Astrocyte of the spinal cord (primary cell): ENCODE measurements around the gene SDHAF3.
"Not testable (repeated sequence)": the region's sequence is repeated elsewhere in the genome, so short reads cannot be mapped to it uniquely, and the experiment has no call there.

ENCODE experiments used
- DNase-seq: peaks from one replicate; pipeline ENCODE4 v3.0.0; 2011; ENCODE audit warnings: low read depth, low spot score
- H3K4me3 ChIP-seq: 2 replicates; pipeline ENCODE4 v1.5.1; 2011; ENCODE audit warnings: low read depth, mild to moderate bottlenecking, low read length, moderate library complexity
- CTCF ChIP-seq: IDR thresholded peaks from 2 replicates; pipeline ENCODE4 v1.5.1; 2012; ENCODE audit warnings: low read depth, mild to moderate bottlenecking, low read length, inconsistent platforms
- in situ Hi-C: cut with HindIII; loops from 2 replicates; pipeline ENCODE4 v1.10.0; 2017; ENCODE audit warnings: low sequenced_read_pairs

The SDHAF3 gene

GRCh38 chr7:97120713-97121457 is 3.4 kb downstream of the SDHAF3 start:
- DNase-seq: no peak
- TF ChIP-seq CTCF: no peak
- H3K4me3 ChIP-seq: no peak overlapping the region
- in situ Hi-C loops: no loop called here

GRCh38 chr7:97123115-97123514 is 5.6 kb downstream of the SDHAF3 start:
- H3K4me3 ChIP-seq, in situ Hi-C loops, DNase-seq: not testable (repeated sequence)

GRCh38 chr7:97126483-97127171 is 9.1 kb downstream of the SDHAF3 start:
- TF ChIP-seq CTCF: no peak
- in situ Hi-C loops: no loop called here
- DNase-seq: no peak
- H3K4me3 ChIP-seq: no peak overlapping the region

- no peak for DNase-seq
- in situ Hi-C loops: no loop called here
- no peak for TF ChIP-seq CTCF
- no peak overlapping the region for H3K4me3 ChIP-seq
These were observed 11.2 kb downstream of the SDHAF3 start for GRCh38 chr7:97128736-97129135.

- in situ Hi-C loops: no loop called here
- TF ChIP-seq CTCF: no peak
- DNase-seq: no peak
- H3K4me3 ChIP-seq: no peak overlapping the region
These were observed 13.1 kb downstream of the SDHAF3 start for GRCh38 chr7:97130417-97131139.

- in situ Hi-C loops: no loop called here
- H3K4me3 ChIP-seq: no peak overlapping the region
- no peak for TF ChIP-seq CTCF
- no peak for DNase-seq
These were observed 15.7 kb downstream of the SDHAF3 start for GRCh38 chr7:97133159-97133558.

- in situ Hi-C loops: no loop called here
These were observed 21.3 kb downstream of the SDHAF3 start for GRCh38 chr7:97138830-97139229.

More at GRCh38 chr7:97138830-97139229, 21.3 kb downstream of the SDHAF3 start:
- no peak for TF ChIP-seq CTCF
- no peak overlapping the region for H3K4me3 ChIP-seq
- DNase-seq: no peak
